ENCODE data around the gene RPL34.

DNA sequence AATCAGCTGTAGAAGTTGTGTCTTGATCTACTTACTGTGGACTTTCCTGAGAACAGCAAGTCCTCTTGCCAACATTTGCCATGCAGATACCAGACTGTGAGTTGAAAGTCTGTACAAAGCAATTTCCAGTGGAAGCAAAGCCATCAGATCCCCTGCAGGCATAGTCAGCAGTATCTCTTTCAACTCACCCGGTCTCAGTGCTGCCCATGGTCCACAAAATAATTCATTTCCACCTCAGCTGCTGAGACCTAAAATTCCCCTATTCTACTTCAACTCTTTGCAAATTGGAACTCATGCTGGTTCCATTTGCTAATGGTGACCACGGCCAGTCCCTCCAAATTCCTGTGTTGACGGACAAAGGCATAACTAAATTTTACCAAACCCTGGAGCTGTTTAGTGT, 46.0 kb upstream of the RPL34 start:
- no peak for TF ChIP-seq CTCF (IDR thresholded peaks at IDR 0.05; ENCODE audit: low read depth, low read length, poor library complexity, severe bottlenecking)
- TF ChIP-seq EZH2phosphoT487 (IDR thresholded peaks at IDR 0.05; ENCODE audit: borderline replicate concordance, low read length) = no peak
